ENCODE results near the gene DDIT3. TPM values are rescaled to one million over a fixed set of nuclear protein-coding genes. Genes with fewer than 3 reads are reported as not detected.

DDIT3 gene
- total RNA-seq, 2 donors from 2014 or later, result 9.9 to 12.4 TPM

- peaks cover 24% of the 10 kb centered on the region for H3K4me1 Mint-ChIP-seq
- H3K4me3 Mint-ChIP-seq, result no peak overlapping the region
- H3K27me3 Mint-ChIP-seq (ENCODE audit: insufficient read depth), result peaks cover 64% of the 10 kb centered on the region
- Histone ChIP-seq H3K9me3 (ENCODE audit: control insufficient read depth, low read length) (no peaks in the 10 kb centered on the region), H3K27me3 (ENCODE audit: control insufficient read depth, insufficient read depth, low read length, poor library complexity, severe bottlenecking) (peaks cover 60% of the 10 kb centered on the region), H3K36me3 (ENCODE audit: control insufficient read depth, insufficient read depth, low read length) (no peaks in the 10 kb centered on the region), H3K9ac (ENCODE audit: extremely low read depth, low read length, poor library complexity, severe bottlenecking) (no peak overlapping the region), H3K4me3 (ENCODE audit: low read length) (no peak overlapping the region), H3K27ac (ENCODE audit: low read depth, low read length) (no peak overlapping the region), H3K4me1 (ENCODE audit: control insufficient read depth, insufficient read depth, low read length) (no peaks in the 10 kb centered on the region)
- no peak overlapping the region for H3K27ac Mint-ChIP-seq
- H3K36me3 Mint-ChIP-seq (ENCODE audit: low read depth), result no peaks in the 10 kb centered on the region
- WGBS, 2 experiments (ENCODE audit: insufficient coverage in 1 of 2, insufficient read length in 1 of 2), result 93% methylated on average over 5 of the region's 5 CpGs; no CpG with 5 or more reads in 1 of the 2 experiments
- H3K9me3 Mint-ChIP-seq, result no peaks in the 10 kb centered on the region
- TF ChIP-seq CTCF (conservative IDR thresholded peaks at IDR 0.05), result no peak
- no peak for DNase-seq
Observed at GRCh38 chr12:57473886-57474285, 46.4 kb downstream of the DDIT3 start.

- Histone ChIP-seq H3K9ac (ENCODE audit: extremely low read depth, low read length, poor library complexity, severe bottlenecking) (no peak overlapping the region), H3K27me3 (ENCODE audit: control insufficient read depth, insufficient read depth, low read length, poor library complexity, severe bottlenecking) (peaks cover 60% of the 10 kb centered on the region)
- 83% methylated on average over 3 of the region's 3 CpGs; no CpG with 5 or more reads in 1 of the 2 experiments for WGBS, 2 experiments (ENCODE audit: insufficient coverage in 1 of 2, insufficient read length in 1 of 2)
Observed at GRCh38 chr12:57473392-57473791, 46.9 kb downstream of the DDIT3 start.

GRCh38 chr12:57472391-57472790, 47.9 kb downstream of the DDIT3 start:
- no peak overlapping the region for H3K27ac ChIP-seq (ENCODE audit: low read depth, low read length)
- 93% methylated on average over 2 to 3 of the region's 3 CpGs for WGBS, 2 experiments (ENCODE audit: insufficient coverage in 1 of 2, insufficient read length in 1 of 2)
- H3K27me3 ChIP-seq (ENCODE audit: control insufficient read depth, insufficient read depth, low read length, poor library complexity, severe bottlenecking), result peaks cover 59% of the 10 kb centered on the region
- Mint-ChIP-seq H3K36me3 (ENCODE audit: low read depth) (no peaks in the 10 kb centered on the region), H3K4me3 (no peak overlapping the region), H3K4me1 (peaks cover 10% of the 10 kb centered on the region), H3K9me3 (no peaks in the 10 kb centered on the region), H3K27ac (no peak overlapping the region), H3K27me3 (ENCODE audit: insufficient read depth) (peaks cover 65% of the 10 kb centered on the region)
- TF ChIP-seq CTCF (conservative IDR thresholded peaks at IDR 0.05), result no peak
- no peak overlapping the region for H3K9ac ChIP-seq (ENCODE audit: extremely low read depth, low read length, poor library complexity, severe bottlenecking)
- H3K36me3 ChIP-seq (ENCODE audit: control insufficient read depth, insufficient read depth, low read length), result no peaks in the 10 kb centered on the region
- H3K4me3 ChIP-seq (ENCODE audit: low read length), result no peak overlapping the region
- H3K9me3 ChIP-seq (ENCODE audit: control insufficient read depth, low read length), result no peaks in the 10 kb centered on the region
- H3K4me1 ChIP-seq (ENCODE audit: control insufficient read depth, insufficient read depth, low read length), result no peaks in the 10 kb centered on the region
- no peak for DNase-seq

More at GRCh38 chr12:57473392-57473791, 46.9 kb downstream of the DDIT3 start:
- no peaks in the 10 kb centered on the region for H3K36me3 ChIP-seq (ENCODE audit: control insufficient read depth, insufficient read depth, low read length)
- no peak overlapping the region for H3K4me3 ChIP-seq (ENCODE audit: low read length)
- no peak overlapping the region for H3K4me3 Mint-ChIP-seq
- H3K27ac ChIP-seq (ENCODE audit: low read depth, low read length), result no peak overlapping the region
- H3K9me3 ChIP-seq (ENCODE audit: control insufficient read depth, low read length), result no peaks in the 10 kb centered on the region
- no peak for DNase-seq
- no peaks in the 10 kb centered on the region for H3K9me3 Mint-ChIP-seq
- no peak for TF ChIP-seq CTCF (conservative IDR thresholded peaks at IDR 0.05)
- H3K36me3 Mint-ChIP-seq (ENCODE audit: low read depth), result no peaks in the 10 kb centered on the region
- H3K27me3 Mint-ChIP-seq (ENCODE audit: insufficient read depth), result peaks cover 64% of the 10 kb centered on the region
- H3K4me1 ChIP-seq (ENCODE audit: control insufficient read depth, insufficient read depth, low read length), result no peaks in the 10 kb centered on the region
- peaks cover 20% of the 10 kb centered on the region for H3K4me1 Mint-ChIP-seq
- no peak overlapping the region for H3K27ac Mint-ChIP-seq

Measured in endodermal cell (in vitro differentiated cells).